PC-3 (cell line): ENCODE data around the gene BAZ1B. TPM values are rescaled to one million over a fixed set of nuclear protein-coding genes. Genes with fewer than 3 reads are reported as not detected.

Source experiments
- ATAC-seq: fragments of 200-7000 bp; cut with Tn5 transposase; 2 replicates; pipeline ENCODE4 v1.9.1; 2020; ENCODE audit warnings: mild to moderate bottlenecking, moderate library complexity
- BruUV-seq: library from RNA; stranded (reverse); fragments of 400-500 nt; replicated peaks from 2 replicates; lab custom pipeline; 2021; lab: Mats Ljungman, UMichigan
- CTCF ChIA-PET: fragments of 300-600 bp; sonication (Branson Sonifier 250); formaldehyde crosslinking; loops from one replicate; lab custom pipeline; 2022; ENCODE audit warnings: antibody characterized with exemption; lab: Charles Lee
- POLR2A ChIA-PET: fragments of 300-600 bp; sonication (Branson Sonifier 250); formaldehyde crosslinking; loops from one replicate; lab custom pipeline; 2022; ENCODE audit warnings: antibody characterized with exemption; ENCODE audit not compliant: unreplicated experiment; lab: Charles Lee
- DNase-seq: peaks from one replicate; pipeline ENCODE4 v3.0.0-alpha.2; 2015
- H2AFZ ChIP-seq: fragments of 300-600 bp; sonication (generic); 2 replicates; pipeline ENCODE4 v1.6.0; 2016; ENCODE audit warnings: antibody characterized with exemption, low read length
- H3F3A ChIP-seq: fragments of 300-600 bp; sonication (generic); one replicate; pipeline ENCODE4 v1.6.0; 2017; ENCODE audit warnings: antibody characterized with exemption, low read length, control low read depth, mild to moderate bottlenecking; ENCODE audit not compliant: unreplicated experiment
- H3K27ac ChIP-seq: fragments of 300-600 bp; sonication (generic); 2 replicates; pipeline ENCODE4 v1.5.1; 2016; ENCODE audit warnings: mild to moderate bottlenecking, low read length
- H3K27me3 ChIP-seq: fragments of 300-600 bp; sonication (generic); 2 replicates; pipeline ENCODE4 v1.6.1; 2016; ENCODE audit warnings: low read length, mixed read lengths
- H3K36me3 ChIP-seq: fragments of 300-600 bp; sonication (generic); 2 replicates; pipeline ENCODE4 v1.6.1; 2016; ENCODE audit warnings: low read depth, mixed run types, low read length, mixed read lengths
- H3K4me1 ChIP-seq: fragments of 300-600 bp; sonication (generic); 2 replicates; pipeline ENCODE4 v1.5.1; 2016; ENCODE audit warnings: low read length; ENCODE audit not compliant: insufficient read depth
- H3K4me2 ChIP-seq: fragments of 300-600 bp; sonication (generic); 2 replicates; pipeline ENCODE4 v1.6.0; 2016; ENCODE audit warnings: low read length
- H3K4me3 ChIP-seq: fragments of 300-600 bp; sonication (generic); 2 replicates; pipeline ENCODE4 v1.5.1; 2016; ENCODE audit warnings: mild to moderate bottlenecking, low read length, mixed read lengths
- H3K79me2 ChIP-seq: fragments of 300-600 bp; sonication (generic); 2 replicates; pipeline ENCODE4 v1.6.1; 2017; ENCODE audit warnings: low read length, mixed read lengths
- H3K9ac ChIP-seq: fragments of 300-600 bp; sonication (generic); 2 replicates; pipeline ENCODE4 v1.6.0; 2016; ENCODE audit warnings: mild to moderate bottlenecking, low read length
- H3K9me2 ChIP-seq: fragments of 300-600 bp; sonication (generic); replicated peaks from 2 replicates; pipeline ENCODE4 v1.6.1; 2016; ENCODE audit warnings: mixed run types, low read length, mixed read lengths
- H3K9me3 ChIP-seq: fragments of 300-600 bp; sonication (generic); 2 replicates; pipeline ENCODE4 v1.6.1; 2016; ENCODE audit warnings: low read length, mixed read lengths
- H4K20me1 ChIP-seq: fragments of 300-600 bp; sonication (generic); 2 replicates; pipeline ENCODE4 v1.6.1; 2016; ENCODE audit warnings: low read length, mixed read lengths
- CTCF ChIP-seq: fragments of 300-600 bp; sonication (generic); conservative IDR thresholded peaks from 2 replicates; pipeline ENCODE4 v1.5.1; 2017; ENCODE audit warnings: antibody characterized with exemption, low read depth, mild to moderate bottlenecking, low read length
- EZH2 ChIP-seq: fragments of 300-600 bp; sonication (generic); IDR thresholded peaks from one replicate; pipeline ENCODE4 v1.6.1; 2017; ENCODE audit warnings: antibody characterized with exemption, mild to moderate bottlenecking, low read length; ENCODE audit not compliant: unreplicated experiment
- EZH2phosphoT487 ChIP-seq: fragments of 300-600 bp; sonication (generic); IDR thresholded peaks from 2 replicates; pipeline ENCODE4 v1.6.1; 2018; ENCODE audit warnings: mild to moderate bottlenecking, antibody characterized with exemption, low read length, borderline replicate concordance
- intact Hi-C: fragments of 100-400 bp; cut with micrococcal nuclease; formaldehyde crosslinking; loops from 2 replicates; pipeline ENCODE4 v1.9.0; 2023
- total RNA-seq: library from RNA; depleted of rRNA; stranded (reverse); fragments of >200 nt; gene quantifications from 2 replicates; pipeline ENCODE4 v1.2.3, GENCODE V29; 2014

Gene BAZ1B
- total RNA-seq, 1 experiment from 2014 or later = 45.5 TPM

- no TSS peak for BruUV-seq
- Histone ChIP-seq H3K4me1 (peaks cover 13% of the 10 kb centered on the region), H3F3A (no peaks in the 10 kb centered on the region), H3K4me3 (no peak overlapping the region), H4K20me1 (peaks cover 15% of the 10 kb centered on the region; the same call in 1 of the 2 replicates), H3K27me3 (no peaks in the 10 kb centered on the region), H3K9me3 (no peaks in the 10 kb centered on the region), H3K9ac (no peak overlapping the region), H3K27ac (no peak overlapping the region), H3K4me2 (no peak overlapping the region), H3K79me2 (peaks cover 17% of the 10 kb centered on the region), H3K9me2 (no peaks in the 10 kb centered on the region), H2AFZ (peak overlapping the region; percentile 47; the same call in 1 of the 2 replicates), H3K36me3 (no peaks in the 10 kb centered on the region)
- ChIA-PET CTCF (no interaction called here), POLR2A (no interaction called here)
- TF ChIP-seq EZH2 (no peak), CTCF (no peak), EZH2phosphoT487 (no peak)
- no peak for ATAC-seq
- DNase-seq = peak; percentile 57
- intact Hi-C loops = no loop called here
Measured at GRCh38 chr7:73560109-73560835, 38.2 kb upstream of the BAZ1B start.

GRCh38 chr7:73557397-73558257 is 35.5 kb upstream of the BAZ1B start, which contains the start of gene BCL7B:
BCL7B (minus strand) TSS chr7:73557690; CDS start chr7:73557578, 112 bp downstream.
- BruUV-seq = TSS peak; percentile 94
- Histone ChIP-seq H4K20me1 (peaks cover 21% of the 10 kb centered on the region; the same call in 1 of the 2 replicates), H2AFZ (peak within 1 kb of the TSS; percentile 87), H3K4me3 (peak within 1 kb of the TSS; percentile 81), H3K36me3 (0 out of 2 replicates have a peak, but pooled peaks cover 4% of the 10 kb centered on the region), H3F3A (no peaks in the 10 kb centered on the region), H3K9me3 (no peaks in the 10 kb centered on the region), H3K4me1 (peaks cover 18% of the 10 kb centered on the region), H3K79me2 (peaks cover 43% of the 10 kb centered on the region), H3K9ac (peak within 1 kb of the TSS; percentile 99), H3K4me2 (peak within 1 kb of the TSS; percentile 95), H3K9me2 (no peaks in the 10 kb centered on the region), H3K27ac (peak within 1 kb of the TSS; percentile 95), H3K27me3 (no peaks in the 10 kb centered on the region)
- no peak for TF ChIP-seq CTCF
- TF ChIP-seq EZH2 = no peak
- no peak for TF ChIP-seq EZH2phosphoT487
- intact Hi-C loops = loop anchor here (1.0 to 2.0 kb wide), 2 partner anchors 21 to 35 kb away; partner anchors contain the start of genes BAZ1B and TBL2
- ChIA-PET POLR2A (interaction anchor here (0.5 to 0.7 kb wide), 3 partner anchors 37 to 233 kb away, joined by 4 to 19 read pairs (median 7); no protein-coding TSS in a partner anchor), CTCF (no interaction called here)
- ATAC-seq (peak; percentile 58), DNase-seq (peak; percentile 76)
